Right hindlimb (tissue), 1 donor: ENCODE data around the gene SPAG6.
"Not testable (repeated sequence)": the region's sequence is repeated elsewhere in the genome, so short reads cannot be mapped to it uniquely, and the experiment has no call there.

Experiments
- DNase-seq: peaks from one replicate; pipeline ENCODE4 v3.0.0-alpha.2; 2018

Gene SPAG6

GRCh38 chr10:22342421-22342820 is 2.9 kb upstream of the SPAG6 start:
- no peak for DNase-seq

GRCh38 chr10:22343731-22344130 is 1.6 kb upstream of the SPAG6 start:
- DNase-seq = no peak

GRCh38 chr10:22344249-22344648 is 1.0 kb upstream of the SPAG6 start:
- no peak for DNase-seq

- DNase-seq = no peak
Measured at GRCh38 chr10:22344781-22345300, 455 bp upstream of the SPAG6 start.

- DNase-seq = no peak
Measured at GRCh38 chr10:22346096-22346661, 883 bp downstream of the SPAG6 start.

GRCh38 chr10:22349755-22350154 is 4.5 kb downstream of the SPAG6 start:
- DNase-seq = no peak

- no peak for DNase-seq
Measured at GRCh38 chr10:22351131-22351703, 5.9 kb downstream of the SPAG6 start.

GRCh38 chr10:22356324-22356873 is 11.1 kb downstream of the SPAG6 start:
- DNase-seq = no peak

GRCh38 chr10:22357770-22358169 is 12.5 kb downstream of the SPAG6 start:
- not testable (repeated sequence) for DNase-seq

GRCh38 chr10:22363305-22363704 is 18.0 kb downstream of the SPAG6 start:
- DNase-seq = no peak

GRCh38 chr10:22364407-22365140 is 19.3 kb downstream of the SPAG6 start:
- no peak for DNase-seq

- no peak for DNase-seq
Measured at GRCh38 chr10:22365233-22365632, 19.9 kb downstream of the SPAG6 start.

- no peak for DNase-seq
Measured at GRCh38 chr10:22365644-22366434, 20.5 kb downstream of the SPAG6 start.

GRCh38 chr10:22366435-22366703 is 21.1 kb downstream of the SPAG6 start:
- DNase-seq = no peak

GRCh38 chr10:22366771-22367170 is 21.5 kb downstream of the SPAG6 start:
- DNase-seq = no peak

GRCh38 chr10:22367471-22367870 is 22.2 kb downstream of the SPAG6 start:
- no peak for DNase-seq

GRCh38 chr10:22368402-22368801 is 23.1 kb downstream of the SPAG6 start:
- no peak for DNase-seq

- DNase-seq = no peak
Measured at GRCh38 chr10:22368981-22369380, 23.7 kb downstream of the SPAG6 start.

GRCh38 chr10:22369434-22370072 is 24.3 kb downstream of the SPAG6 start:
- no peak for DNase-seq

GRCh38 chr10:22370320-22370719 is 25.0 kb downstream of the SPAG6 start:
- DNase-seq = no peak

GRCh38 chr10:22372298-22372697 is 27.0 kb downstream of the SPAG6 start:
- no peak for DNase-seq

GRCh38 chr10:22372917-22373316 is 27.6 kb downstream of the SPAG6 start:
- DNase-seq = no peak
